Progenitor cell of endocrine pancreas (in vitro differentiated cells): ENCODE measurements around the gene FKBP1A. TPM values are rescaled to one million over a fixed set of nuclear protein-coding genes. Genes with fewer than 3 reads are reported as not detected.

ENCODE experiments used
- DNase-seq: peaks from one replicate; pipeline ENCODE4 v3.0.0; 2021; ENCODE audit warnings: low spot score; ENCODE audit not compliant: unreplicated experiment
- H3K27ac Mint-ChIP-seq: 2 replicates; pipeline ENCODE4 v1.8.0; 2021; ENCODE audit warnings: mild to moderate bottlenecking, moderate library complexity, mixed read lengths
- H3K27me3 Mint-ChIP-seq: 2 replicates; pipeline ENCODE4 v1.8.0; 2021; ENCODE audit warnings: mixed read lengths
- H3K36me3 Mint-ChIP-seq: 2 replicates; pipeline ENCODE4 v1.8.0; 2022; ENCODE audit warnings: mixed read lengths; ENCODE audit not compliant: insufficient read depth
- H3K4me1 Mint-ChIP-seq: 2 replicates; pipeline ENCODE4 v1.8.0; 2021; ENCODE audit warnings: low read depth, mixed read lengths
- H3K4me3 Mint-ChIP-seq: 2 replicates; pipeline ENCODE4 v1.8.0; 2021; ENCODE audit warnings: low read depth, mild to moderate bottlenecking, moderate library complexity, mixed read lengths
- H3K9me3 Mint-ChIP-seq: 2 replicates; pipeline ENCODE4 v1.8.0; 2021; ENCODE audit warnings: low read depth, mixed read lengths
- CTCF ChIP-seq: fragments of 200-600 bp; sonication (generic); IDR thresholded peaks from one replicate; pipeline ENCODE4 v1.5.0; 2021; ENCODE audit warnings: antibody characterized with exemption, mild to moderate bottlenecking; ENCODE audit not compliant: unreplicated experiment
- total RNA-seq: library from RNA; stranded (reverse); gene quantifications from 2 replicates; pipeline ENCODE4 v1.2.1, GENCODE V29; 2021

Gene FKBP1A
- total RNA-seq, 1 donor from 2014 or later: 149 TPM

DNA sequence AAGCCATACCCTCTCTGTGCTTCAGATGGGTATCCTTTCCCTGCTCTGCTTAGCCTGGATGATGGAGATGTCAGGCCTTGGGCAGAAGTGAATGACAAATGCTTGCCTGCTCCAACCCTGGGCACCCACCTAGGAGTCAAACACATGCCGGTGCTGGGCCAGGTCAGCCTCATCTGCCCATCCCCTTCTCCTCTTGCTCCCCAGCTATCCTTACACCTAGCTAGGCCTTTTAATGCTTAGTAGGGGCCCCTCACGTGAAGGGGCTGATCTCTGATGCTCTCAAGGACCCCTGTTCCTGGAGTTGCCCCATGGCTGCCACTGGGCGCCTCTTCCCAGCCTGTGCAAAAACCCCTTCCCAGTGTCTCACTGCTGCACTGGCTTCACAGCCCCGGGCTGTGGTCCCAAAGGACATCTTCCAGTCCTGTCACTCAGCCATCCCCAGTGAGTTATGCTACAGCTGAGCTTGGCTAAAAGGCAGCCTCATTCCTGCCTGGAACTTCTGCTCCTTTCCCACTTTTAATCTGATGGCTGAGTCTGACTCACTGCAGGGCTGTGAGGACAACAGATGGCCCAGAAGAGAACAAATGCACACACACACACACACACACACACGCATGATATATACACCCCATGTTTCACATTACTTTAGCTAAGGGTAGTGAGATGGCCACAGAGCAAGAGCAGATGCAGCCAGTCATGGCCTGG lies 51.1 kb downstream of the FKBP1A start:
- no peak for DNase-seq
- no peak overlapping the region for H3K27ac Mint-ChIP-seq
- H3K36me3 Mint-ChIP-seq: peaks cover 3% of the 10 kb centered on the region
- H3K4me3 Mint-ChIP-seq: no peak overlapping the region
- H3K4me1 Mint-ChIP-seq: peaks cover 1% of the 10 kb centered on the region
- no peak for TF ChIP-seq CTCF
- no peaks in the 10 kb centered on the region for H3K27me3 Mint-ChIP-seq
- H3K9me3 Mint-ChIP-seq: peaks cover 6% of the 10 kb centered on the region

DNA sequence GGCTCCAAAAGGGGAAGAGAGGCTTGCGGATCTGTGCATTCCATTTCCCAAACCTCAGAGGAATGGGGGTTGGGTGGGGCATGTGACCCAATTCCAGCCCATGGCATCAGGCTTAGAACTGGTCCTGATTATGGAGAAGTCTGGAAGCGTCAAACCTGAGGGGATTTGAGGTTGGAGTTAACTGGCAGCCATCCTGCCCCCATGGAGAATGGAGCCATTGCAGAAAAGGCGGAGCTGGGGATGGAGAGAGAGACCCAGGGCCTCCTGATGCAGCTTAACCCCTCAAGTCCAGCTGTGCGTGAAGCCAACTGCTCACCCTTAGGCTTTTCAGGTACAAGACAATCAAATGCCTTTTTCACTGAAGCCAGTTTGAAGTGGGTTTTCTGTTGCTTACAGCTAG lies 54.1 kb downstream of the FKBP1A start:
- Mint-ChIP-seq H3K27me3 (no peaks in the 10 kb centered on the region), H3K4me3 (no peak overlapping the region), H3K27ac (no peak overlapping the region), H3K36me3 (peaks cover 1% of the 10 kb centered on the region), H3K9me3 (no peaks in the 10 kb centered on the region), H3K4me1 (peaks cover 1% of the 10 kb centered on the region)
- TF ChIP-seq CTCF: no peak
- no peak for DNase-seq

- peaks cover 3% of the 10 kb centered on the region for H3K36me3 Mint-ChIP-seq
- no peak for DNase-seq
- no peak for TF ChIP-seq CTCF
- H3K9me3 Mint-ChIP-seq: no peaks in the 10 kb centered on the region
- H3K4me3 Mint-ChIP-seq: no peak overlapping the region
- H3K4me1 Mint-ChIP-seq: peaks cover 1% of the 10 kb centered on the region
- no peaks in the 10 kb centered on the region for H3K27me3 Mint-ChIP-seq
- H3K27ac Mint-ChIP-seq: no peak overlapping the region
These were observed 54.8 kb downstream of the FKBP1A start for GRCh38 chr20:1338096-1338495.

- H3K27ac Mint-ChIP-seq: no peak overlapping the region
- H3K4me1 Mint-ChIP-seq: peaks cover 1% of the 10 kb centered on the region
- no peak for TF ChIP-seq CTCF
- H3K27me3 Mint-ChIP-seq: no peaks in the 10 kb centered on the region
- DNase-seq: no peak
- H3K9me3 Mint-ChIP-seq: no peaks in the 10 kb centered on the region
- H3K4me3 Mint-ChIP-seq: no peak overlapping the region
- H3K36me3 Mint-ChIP-seq: peaks cover 3% of the 10 kb centered on the region
These were observed 55.4 kb downstream of the FKBP1A start for GRCh38 chr20:1337441-1337840.

DNA sequence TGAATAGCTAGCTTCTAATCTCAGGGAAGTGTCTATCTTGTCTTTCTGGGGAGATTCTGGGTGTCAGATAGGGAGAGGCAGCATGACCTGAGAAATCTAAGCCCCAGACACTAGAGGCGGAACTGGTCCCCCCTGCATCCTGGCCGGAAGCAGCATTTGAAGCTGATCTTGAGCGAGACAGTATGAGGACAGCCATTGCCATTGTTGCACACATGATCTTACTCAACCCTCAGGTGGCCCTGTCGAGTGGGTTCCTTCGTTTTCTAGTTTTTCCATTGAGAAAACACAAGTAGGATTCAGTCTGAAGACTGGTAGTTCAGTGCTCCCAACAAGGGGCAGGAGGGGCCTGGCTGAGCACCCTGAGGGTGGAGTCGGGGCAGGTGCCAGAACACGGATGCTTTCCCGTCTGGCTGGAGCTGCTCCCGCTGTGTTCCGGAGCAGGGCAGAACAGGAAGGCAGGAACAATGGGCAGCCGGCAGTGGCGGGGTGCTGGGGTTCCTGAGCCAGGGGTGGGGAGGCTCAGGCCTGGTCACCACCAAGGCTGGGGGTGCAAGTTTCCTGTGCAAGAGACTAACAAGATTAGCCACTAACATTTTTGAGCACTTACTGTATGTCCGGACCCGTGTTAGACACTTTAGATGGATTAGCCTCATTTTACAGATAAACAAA lies 56.0 kb downstream of the FKBP1A start:
- Mint-ChIP-seq H3K4me3 (no peak overlapping the region), H3K27me3 (no peaks in the 10 kb centered on the region), H3K4me1 (peaks cover 1% of the 10 kb centered on the region), H3K36me3 (peaks cover 3% of the 10 kb centered on the region), H3K9me3 (no peaks in the 10 kb centered on the region), H3K27ac (no peak overlapping the region)
- no peak for DNase-seq
- TF ChIP-seq CTCF: no peak
